HepG2 (cell line): ENCODE data around the gene NACC2. TPM values are rescaled to one million over a fixed set of nuclear protein-coding genes. Genes with fewer than 3 reads are reported as not detected.
A peak's percentile ranks its signal among the peaks of the same experiment; 100 is the strongest.

Experiments used
- ATAC-seq: fragments of 200-7000 bp; cut with Tn5 transposase; 3 replicates; pipeline ENCODE4 v1.9.1; 2020; ENCODE audit warnings: mild to moderate bottlenecking, moderate library complexity
- BruUV-seq: library from RNA; stranded (reverse); fragments of 400-500 nt; replicated peaks from 2 replicates; lab custom pipeline; 2021; lab: Mats Ljungman, UMichigan
- CTCF ChIA-PET: fragments of 300-600 bp; formaldehyde crosslinking; extraction: SDS; loops from one replicate; lab custom pipeline; 2021; ENCODE audit warnings: low total read pairs, inconsistent platforms, low intra/inter-chr PET ratio; lab: Yijun Ruan, JAX
- POLR2A ChIA-PET: fragments of 350-600 bp; sonication (Branson Sonifier 250); formaldehyde crosslinking; loops from one replicate; lab custom pipeline; 2020; ENCODE audit warnings: antibody characterized with exemption, inconsistent platforms; lab: Yijun Ruan, JAX
- DNase-seq: peaks from one replicate; pipeline ENCODE4 v3.0.0-alpha.2; 2015; ENCODE audit warnings: low spot score
- FAIRE-seq: peaks from 3 replicates; lab custom pipeline; 2011; peaks lifted over from hg19 to GRCh38; lab: Jason Lieb, UNC
- H2AFZ ChIP-seq: one replicate; pipeline ENCODE4 v1.6.1; 2011; ENCODE audit warnings: low read length, inconsistent platforms
- H3K27ac ChIP-seq: fragments of 300-600 bp; 3 replicates; pipeline ENCODE4 v1.8.0; 2011; ENCODE audit warnings: mixed run types, mild to moderate bottlenecking, mixed read lengths, low read length, inconsistent platforms; ENCODE audit not compliant: insufficient read depth; ENCODE audit errors: extremely low read length
- H3K27me3 ChIP-seq, 2 experiments: fragments of 200-600 bp in 1 of 2; 2 replicates in 1 of 2; 3 replicates in 1 of 2; pipeline versions ENCODE4 v1.6.0 to v1.8.0; 2011; ENCODE audit warnings: low read length in 2 of 2, mild to moderate bottlenecking in 2 of 2, moderate library complexity in 2 of 2, inconsistent platforms in 1 of 2; ENCODE audit not compliant: insufficient read depth in 2 of 2, control insufficient read depth in 1 of 2
- H3K36me3 ChIP-seq, 2 experiments: fragments of 200-600 bp in 1 of 2; replicated peaks in 1 of 2; 2 replicates in 1 of 2; 3 replicates in 1 of 2; pipeline versions ENCODE4 v1.5.1 to v1.8.0; 2011; ENCODE audit warnings: low read length in 2 of 2, inconsistent platforms in 1 of 2; ENCODE audit not compliant: insufficient read depth in 2 of 2, control insufficient read depth in 1 of 2
- H3K4me1 ChIP-seq: 2 replicates; pipeline ENCODE4 v1.5.1; 2012; ENCODE audit warnings: low read length, inconsistent platforms; ENCODE audit not compliant: insufficient read depth
- H3K4me2 ChIP-seq: 2 replicates; pipeline ENCODE4 v1.6.0; 2011; ENCODE audit warnings: low read depth, low read length, inconsistent platforms
- H3K4me3 ChIP-seq, 3 experiments: fragments of 200-600 bp in 1 of 3; sonication (generic), shearing (Covaris generic) in 1 of 3; replicated peaks in 1 of 3; 2 replicates each; pipeline ENCODE4 v1.5.1; 2011 to 2016; ENCODE audit warnings: low read length in 3 of 3, inconsistent platforms in 2 of 3, low read depth in 2 of 3, mild to moderate bottlenecking in 2 of 3, control low read depth in 1 of 3, mixed read lengths in 1 of 3; ENCODE audit not compliant: insufficient read depth in 1 of 3
- H3K79me2 ChIP-seq: one replicate; pipeline ENCODE4 v1.6.1; 2011; ENCODE audit warnings: low read length, inconsistent platforms; ENCODE audit not compliant: insufficient read depth
- H3K9ac ChIP-seq: 2 replicates; pipeline ENCODE4 v1.6.0; 2011; ENCODE audit warnings: mild to moderate bottlenecking, low read depth, low read length, inconsistent platforms; ENCODE audit not compliant: insufficient read depth
- H3K9me3 ChIP-seq: 2 replicates; pipeline ENCODE4 v1.5.1; 2012; ENCODE audit warnings: mild to moderate bottlenecking, low read length
- H4K20me1 ChIP-seq: 2 replicates; pipeline ENCODE4 v1.6.0; 2011; ENCODE audit warnings: inconsistent platforms, mild to moderate bottlenecking, low read length, moderate library complexity; ENCODE audit not compliant: insufficient read depth
- FOXA1 ChIP-seq, 2 experiments: fragments of 450-650 bp in 1 of 2; sonication (generic) in 1 of 2; formaldehyde crosslinking in 1 of 2; IDR thresholded peaks; 2 replicates each; pipeline versions ENCODE4 v1.4.0 to v1.6.1; 2016 to 2020; ENCODE audit warnings: missing genetic modification reagents in 1 of 2
- KDM3A ChIP-seq: IDR thresholded peaks from 2 replicates; pipeline ENCODE4 v1.6.1; 2018; ENCODE audit warnings: low read depth, missing compliant biosample characterization
- KLF11 ChIP-seq: IDR thresholded peaks from 2 replicates; pipeline ENCODE4 v1.6.1; 2016; ENCODE audit warnings: missing compliant biosample characterization
- PHF20 ChIP-seq: sonication (generic); formaldehyde crosslinking; IDR thresholded peaks from 2 replicates; pipeline ENCODE4 v1.5.0; 2020; ENCODE audit warnings: mild to moderate bottlenecking, missing genetic modification reagents
- STAG1 ChIP-seq: sonication (generic); formaldehyde crosslinking; IDR thresholded peaks from 2 replicates; pipeline ENCODE4 v1.4.0; 2020; ENCODE audit warnings: missing genetic modification reagents
- TCF12 ChIP-seq, 2 experiments: fragments of 450-650 bp in 1 of 2; sonication (generic) in 1 of 2; formaldehyde crosslinking in 1 of 2; IDR thresholded peaks; 2 replicates each; pipeline versions ENCODE4 v1.6.1 to v1.8.0; 2017 to 2022; ENCODE audit warnings: antibody characterized with exemption in 1 of 2, mild to moderate bottlenecking in 1 of 2, missing genetic modification reagents in 1 of 2, moderate library complexity in 1 of 2
- ZFY ChIP-seq: sonication (generic); formaldehyde crosslinking; IDR thresholded peaks from 2 replicates; pipeline ENCODE4 v1.4.0; 2020; ENCODE audit warnings: missing genetic modification reagents
- ZNF503 ChIP-seq: sonication (generic); formaldehyde crosslinking; IDR thresholded peaks from 2 replicates; pipeline ENCODE4 v1.4.0; 2020; ENCODE audit warnings: missing genetic modification reagents
- WGBS: methylation state at CpG from one replicate; pipeline ENCODE4 v1.1.6; 2017; ENCODE audit warnings: low lambda C conversion rate; 5-methylcytosine and 5-hydroxymethylcytosine counted together
- in situ Hi-C: cut with HindIII; loops from 2 replicates; pipeline ENCODE4 v1.10.0; 2017; ENCODE audit warnings: low pct_unique_long_range_greater_than_20kb; ENCODE audit not compliant: extremely low pct_ligation_motif_present
- intact Hi-C: fragments of 100-400 bp; cut with micrococcal nuclease; formaldehyde crosslinking; loops from one replicate; pipeline ENCODE4 v1.10.0; 2022; ENCODE audit not compliant: unreplicated experiment
- polyA plus RNA-seq, 8 experiments: library from polyadenylated mRNA; depleted of rRNA in 3 of 8; stranded (reverse) in 7 of 8; unstranded in 1 of 8; fragments of >200 nt; fragmentation: Illumina TruSeq in 4 of 8; extraction: Trizol in 4 of 8; gene quantifications; 2 replicates each; pipeline versions ENCODE4 v1.2.1 to v1.2.3, GENCODE V29; 2011 to 2016; ENCODE audit warnings: low read depth in 4 of 8, missing spikeins in 1 of 8, mixed read lengths in 1 of 8; ENCODE audit not compliant: insufficient read depth in 1 of 8
- total RNA-seq, 5 experiments: library from RNA; depleted of rRNA; stranded (reverse); fragments of >200 nt; fragmentation: Illumina TruSeq; extraction: Trizol; gene quantifications; 2 replicates each; pipeline ENCODE4 v1.2.3, GENCODE V29; 2016; ENCODE audit warnings: low read depth in 1 of 5
- TF ChIP-seq, protein P1 (sequence below): IDR thresholded peaks from 2 replicates; pipeline ENCODE4 v1.4.0; 2020; ENCODE audit warnings: mild to moderate bottlenecking, missing genetic modification reagents
- TF ChIP-seq, protein P2 (sequence below): sonication (generic); formaldehyde crosslinking; IDR thresholded peaks from 2 replicates; pipeline ENCODE4 v1.4.0; 2020; ENCODE audit warnings: missing genetic modification reagents

The NACC2 gene
- total and polyA plus RNA-seq, 2 of the 13 experiments (the other 11 are each of a cell fraction or from before 2014, with no cell fraction given): 5.9 to 12.3 TPM

GRCh38 chr9:136096505-136097001 is 1.5 kb upstream of the NACC2 start (continued):
- TF ChIP-seq, protein P1, sequence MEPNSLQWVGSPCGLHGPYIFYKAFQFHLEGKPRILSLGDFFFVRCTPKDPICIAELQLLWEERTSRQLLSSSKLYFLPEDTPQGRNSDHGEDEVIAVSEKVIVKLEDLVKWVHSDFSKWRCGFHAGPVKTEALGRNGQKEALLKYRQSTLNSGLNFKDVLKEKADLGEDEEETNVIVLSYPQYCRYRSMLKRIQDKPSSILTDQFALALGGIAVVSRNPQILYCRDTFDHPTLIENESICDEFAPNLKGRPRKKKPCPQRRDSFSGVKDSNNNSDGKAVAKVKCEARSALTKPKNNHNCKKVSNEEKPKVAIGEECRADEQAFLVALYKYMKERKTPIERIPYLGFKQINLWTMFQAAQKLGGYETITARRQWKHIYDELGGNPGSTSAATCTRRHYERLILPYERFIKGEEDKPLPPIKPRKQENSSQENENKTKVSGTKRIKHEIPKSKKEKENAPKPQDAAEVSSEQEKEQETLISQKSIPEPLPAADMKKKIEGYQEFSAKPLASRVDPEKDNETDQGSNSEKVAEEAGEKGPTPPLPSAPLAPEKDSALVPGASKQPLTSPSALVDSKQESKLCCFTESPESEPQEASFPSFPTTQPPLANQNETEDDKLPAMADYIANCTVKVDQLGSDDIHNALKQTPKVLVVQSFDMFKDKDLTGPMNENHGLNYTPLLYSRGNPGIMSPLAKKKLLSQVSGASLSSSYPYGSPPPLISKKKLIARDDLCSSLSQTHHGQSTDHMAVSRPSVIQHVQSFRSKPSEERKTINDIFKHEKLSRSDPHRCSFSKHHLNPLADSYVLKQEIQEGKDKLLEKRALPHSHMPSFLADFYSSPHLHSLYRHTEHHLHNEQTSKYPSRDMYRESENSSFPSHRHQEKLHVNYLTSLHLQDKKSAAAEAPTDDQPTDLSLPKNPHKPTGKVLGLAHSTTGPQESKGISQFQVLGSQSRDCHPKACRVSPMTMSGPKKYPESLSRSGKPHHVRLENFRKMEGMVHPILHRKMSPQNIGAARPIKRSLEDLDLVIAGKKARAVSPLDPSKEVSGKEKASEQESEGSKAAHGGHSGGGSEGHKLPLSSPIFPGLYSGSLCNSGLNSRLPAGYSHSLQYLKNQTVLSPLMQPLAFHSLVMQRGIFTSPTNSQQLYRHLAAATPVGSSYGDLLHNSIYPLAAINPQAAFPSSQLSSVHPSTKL (CRISPR knock-in tag): no peak
- TF ChIP-seq ZFY: no peak

GRCh38 chr9:136093995-136094881 is 851 bp downstream of the NACC2 start:
- POLR2A ChIA-PET: interaction anchor here (1.2 to 3.5 kb wide), 8 partner anchors 9 to 101 kb away, joined by 3 to 35 read pairs (median 8); partner anchors contain the start of gene TMEM250
- ATAC-seq: peak; percentile 69
- TF ChIP-seq PHF20 (0 out of 2 replicates have a peak, but pooled peaks have one; percentile 32), FOXA1 (IDR thresholded peaks at IDR 0.05) (no peak), FOXA1 (CRISPR knock-in tag; IDR thresholded peaks at IDR 0.05) (no peak), KLF11 (CRISPR knock-in tag) (no peak), KDM3A (CRISPR knock-in tag) (no peak), STAG1 (CRISPR knock-in tag) (no peak), ZNF503 (0 out of 2 replicates have a peak, but pooled peaks have one; percentile 42), TCF12 (IDR thresholded peaks at IDR 0.05) (no peak), TCF12 (CRISPR knock-in tag; IDR thresholded peaks at IDR 0.05) (0 out of 2 replicates have a peak, but pooled peaks have one; percentile 18)
- TF ChIP-seq, protein P2, sequence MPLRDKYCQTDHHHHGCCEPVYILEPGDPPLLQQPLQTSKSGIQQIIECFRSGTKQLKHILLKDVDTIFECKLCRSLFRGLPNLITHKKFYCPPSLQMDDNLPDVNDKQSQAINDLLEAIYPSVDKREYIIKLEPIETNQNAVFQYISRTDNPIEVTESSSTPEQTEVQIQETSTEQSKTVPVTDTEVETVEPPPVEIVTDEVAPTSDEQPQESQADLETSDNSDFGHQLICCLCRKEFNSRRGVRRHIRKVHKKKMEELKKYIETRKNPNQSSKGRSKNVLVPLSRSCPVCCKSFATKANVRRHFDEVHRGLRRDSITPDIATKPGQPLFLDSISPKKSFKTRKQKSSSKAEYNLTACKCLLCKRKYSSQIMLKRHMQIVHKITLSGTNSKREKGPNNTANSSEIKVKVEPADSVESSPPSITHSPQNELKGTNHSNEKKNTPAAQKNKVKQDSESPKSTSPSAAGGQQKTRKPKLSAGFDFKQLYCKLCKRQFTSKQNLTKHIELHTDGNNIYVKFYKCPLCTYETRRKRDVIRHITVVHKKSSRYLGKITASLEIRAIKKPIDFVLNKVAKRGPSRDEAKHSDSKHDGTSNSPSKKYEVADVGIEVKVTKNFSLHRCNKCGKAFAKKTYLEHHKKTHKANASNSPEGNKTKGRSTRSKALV (CRISPR knock-in tag): peak; percentile 61; the same call in 1 of the 2 replicates

More at GRCh38 chr9:136093995-136094881, 851 bp downstream of the NACC2 start:
- peak; percentile 4 for FAIRE-seq
- no TSS peak for BruUV-seq
- Histone ChIP-seq H3K9ac (peak overlapping the region; percentile 86), H3K4me1 (peaks cover 56% of the 10 kb centered on the region), H2AFZ (no peak overlapping the region), H3K4me2 (peak overlapping the region; percentile 91), H3K27ac (peak overlapping the region; percentile 82), H3K79me2 (peaks cover 49% of the 10 kb centered on the region), H3K27me3 (peaks cover 7 to 20% of the 10 kb centered on the region in 2 experiments; a peak in 4 of 5 replicates), H3K36me3 (0 out of 5 replicates have a peak, but pooled peaks cover 2 to 5% of the 10 kb centered on the region in 2 experiments), H3K9me3 (no peaks in the 10 kb centered on the region), H4K20me1 (peaks cover 35% of the 10 kb centered on the region; the same call in 1 of the 2 replicates), H3K4me3 (peak overlapping the region; percentile 74 to 81 (median 81))
- intact Hi-C loops (loop anchor here (5.0 kb wide), 1 partner anchor 42 kb away; no protein-coding TSS in a partner anchor), in situ Hi-C loops (no loop called here)
- CTCF ChIA-PET: no interaction called here
- peak; percentile 72 for DNase-seq
- WGBS: 0% methylated on average over 6 of the region's 74 CpGs
